Mesenteric fat pad (tissue), 1 donor: ENCODE data around the gene SSMEM1. TPM values are rescaled to one million over a fixed set of nuclear protein-coding genes. Genes with fewer than 3 reads are reported as not detected.
A peak's percentile ranks its signal among the peaks of the same experiment; 100 is the strongest.
"Not testable (repeated sequence)": the region's sequence is repeated elsewhere in the genome, so short reads cannot be mapped to it uniquely, and the experiment has no call there.

Source experiments
- DNase-seq: peaks from one replicate; pipeline ENCODE4 v3.0.0-alpha.2; 2020; ENCODE audit warnings: low spot score
- long read RNA-seq: library from polyadenylated mRNA; unstranded; transcript quantifications from one replicate; pipeline ENCODE4 v2.0.0, GENCODE V29; 2020
- total RNA-seq: library from RNA; stranded (reverse); fragmentation: NEBNext Ultra II Directional; extraction: Animal tissue kit (Norgen Biotek cat#: 25700); gene quantifications from one replicate; pipeline ENCODE4 v1.2.1, GENCODE V29; 2021
- donor health status: DM: yes; HTN: yes; CAD: no.

The SSMEM1 gene, protein sequence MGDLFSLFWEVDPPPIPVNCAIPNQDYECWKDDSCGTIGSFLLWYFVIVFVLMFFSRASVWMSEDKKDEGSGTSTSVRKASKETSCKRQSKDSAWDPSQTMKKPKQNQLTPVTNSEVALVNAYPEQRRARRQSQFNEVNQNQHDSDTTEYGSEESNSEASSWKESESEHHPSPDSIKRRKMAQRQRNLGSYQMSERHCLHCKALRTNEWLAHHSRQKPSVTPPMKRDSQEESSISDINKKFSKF
- 0.39 TPM for total RNA-seq
- long read RNA-seq, partial matches to known transcripts, result 0 of 1 reads
- long read RNA-seq, other reads (novel, unspliced or antisense), result 0 of 1 reads

GRCh38 chr7:130207642-130208041 lies at the start of gene SSMEM1:
TSS of gene SSMEM1 (plus strand) at chr7:130207860. CDS start at chr7:130207911, 51 bp downstream.
- no peak for DNase-seq

GRCh38 chr7:130160023-130160422 lies 47.6 kb upstream of the SSMEM1 start:
- DNase-seq, result no peak

DNA sequence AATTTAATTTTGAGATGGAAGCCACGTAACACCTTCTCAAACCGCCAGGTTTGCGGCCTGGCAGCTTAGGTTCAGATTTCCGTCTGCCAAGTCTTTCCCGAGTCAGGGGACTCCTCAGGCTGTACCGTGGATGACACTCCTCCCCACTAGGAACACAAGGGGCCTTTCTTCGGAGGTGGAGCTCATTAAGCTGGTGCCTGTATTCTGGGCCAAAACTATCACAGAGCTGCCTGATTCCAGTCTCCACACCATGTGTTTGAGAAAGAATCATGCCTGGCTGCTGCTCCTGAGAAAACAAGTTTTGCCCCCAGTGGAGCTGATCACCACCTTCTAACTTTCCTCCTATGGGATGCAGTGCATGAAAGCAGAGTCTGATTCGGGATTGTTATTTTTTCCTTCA lies 47.2 kb upstream of the SSMEM1 start:
- DNase-seq, result peak; percentile 51

DNA sequence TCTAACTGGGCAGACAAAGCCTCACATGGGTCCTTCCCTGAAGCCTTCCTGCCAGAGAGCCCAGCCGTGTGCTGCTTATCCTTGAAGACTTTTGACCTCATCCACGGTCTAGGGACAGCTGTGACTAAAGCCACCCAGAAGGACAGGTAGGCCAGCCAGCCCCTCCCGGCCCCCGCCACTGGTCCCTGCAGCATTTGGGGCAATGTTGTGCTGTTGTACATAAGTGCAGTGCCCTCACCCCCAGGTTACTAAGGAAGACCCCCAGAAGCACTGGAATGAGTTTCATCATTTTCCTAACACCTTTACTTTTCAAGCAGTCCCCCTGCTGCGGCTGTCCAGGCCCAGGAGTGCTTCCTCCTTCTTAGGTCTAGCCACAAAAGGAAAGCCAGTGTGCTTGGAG lies 45.5 kb upstream of the SSMEM1 start:
- DNase-seq, result peak; percentile 62

- no peak for DNase-seq
These were observed 33.3 kb upstream of the SSMEM1 start for GRCh38 chr7:130174237-130174959.

- DNase-seq, result no peak
These were observed 29.4 kb upstream of the SSMEM1 start for GRCh38 chr7:130178251-130178650.

GRCh38 chr7:130179631-130180030 lies 28.0 kb upstream of the SSMEM1 start:
- no peak for DNase-seq

DNA sequence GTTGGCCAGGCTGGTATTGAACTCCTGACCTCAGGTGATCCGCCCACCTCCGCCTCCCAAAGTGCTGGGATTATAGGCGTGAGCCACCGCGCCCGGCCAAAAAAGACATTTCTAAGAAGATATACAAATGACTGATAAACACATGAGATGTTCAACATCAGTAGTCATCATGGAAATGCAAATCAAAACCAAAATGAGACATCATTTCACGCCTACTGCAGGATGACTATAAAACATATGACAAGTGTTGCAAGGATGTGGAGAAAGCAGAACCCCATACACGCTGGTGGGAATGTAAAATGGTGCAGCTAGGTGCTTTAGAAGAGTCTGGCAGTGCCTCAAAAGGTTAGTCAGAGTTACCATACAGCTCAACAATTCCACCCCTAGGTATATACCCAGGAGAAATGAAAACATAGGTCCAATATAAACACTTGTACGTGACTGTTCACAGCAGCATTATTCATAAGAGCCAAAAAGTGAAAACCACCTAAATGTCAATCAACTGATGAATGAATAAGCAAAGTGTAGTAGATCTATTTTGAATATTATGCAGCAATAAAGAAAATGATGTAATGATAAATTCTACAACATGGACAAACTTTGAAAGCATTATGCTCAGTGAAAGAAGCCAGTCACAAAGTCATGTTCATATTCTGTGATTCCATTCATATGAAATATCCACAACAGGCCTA lies 26.9 kb upstream of the SSMEM1 start:
- no peak for DNase-seq

GRCh38 chr7:130181263-130181605 lies 26.4 kb upstream of the SSMEM1 start:
- DNase-seq, result no peak

DNA sequence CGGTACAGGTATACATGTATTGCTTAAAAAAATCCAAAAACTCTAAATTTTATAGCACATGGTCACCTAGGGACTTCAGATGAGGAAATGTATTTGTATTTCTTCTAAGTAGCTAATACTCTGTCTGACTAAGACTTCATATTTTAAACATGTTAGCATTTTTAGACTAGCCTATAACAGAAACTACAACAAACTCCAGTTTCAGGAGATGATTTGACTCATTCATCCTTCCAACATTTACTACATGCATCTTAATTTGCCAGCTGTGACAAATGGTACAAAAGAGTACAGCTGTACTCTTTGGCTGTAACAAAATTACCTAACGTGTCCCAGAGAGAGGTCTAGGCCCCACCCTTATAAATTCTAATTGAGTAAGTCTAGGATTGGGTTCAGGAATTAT lies 24.7 kb upstream of the SSMEM1 start:
- DNase-seq, result no peak

DNA sequence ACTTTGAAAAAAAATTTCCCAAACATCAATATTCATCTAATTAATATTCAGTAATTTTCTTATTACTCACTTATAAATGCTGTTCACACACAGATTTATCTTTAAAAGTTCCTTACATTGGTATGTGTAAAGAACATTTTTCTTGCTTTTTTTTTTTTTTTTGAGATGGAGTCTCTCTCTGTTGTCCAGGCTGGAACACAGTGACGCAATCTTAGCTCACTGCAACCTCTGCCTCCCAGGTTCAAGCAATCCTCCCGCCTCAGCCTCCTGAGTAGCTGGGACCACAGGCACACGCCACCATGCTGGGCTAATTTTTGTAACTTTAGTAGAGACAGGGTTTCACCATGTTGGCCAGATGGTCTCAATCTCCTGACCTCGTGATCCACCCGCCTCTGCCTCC lies 23.3 kb upstream of the SSMEM1 start:
- DNase-seq, result not testable (repeated sequence)

DNA sequence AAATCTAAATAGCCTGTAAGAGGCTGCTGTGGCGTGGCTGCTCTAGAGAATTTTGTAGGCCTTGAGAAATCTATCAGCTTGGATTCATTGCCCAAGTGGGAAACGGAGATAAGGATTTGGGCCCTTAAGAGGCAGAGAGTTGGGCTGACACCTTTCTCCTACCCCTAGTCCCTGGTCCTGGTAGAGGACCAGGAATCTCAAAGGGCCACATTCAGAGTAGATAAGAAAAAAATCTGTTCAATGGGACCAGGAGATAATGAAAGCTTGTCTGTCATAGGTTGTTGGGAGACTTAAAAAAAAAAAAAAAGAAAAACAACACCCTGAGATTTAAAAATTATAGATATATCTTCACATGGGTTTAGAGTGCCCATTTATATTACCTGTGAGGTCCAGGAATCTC lies 20.3 kb upstream of the SSMEM1 start:
- no peak for DNase-seq

- no peak for DNase-seq
These were observed 18.3 kb upstream of the SSMEM1 start for GRCh38 chr7:130189343-130189742.

GRCh38 chr7:130191791-130192190 lies 15.9 kb upstream of the SSMEM1 start:
- no peak for DNase-seq

- DNase-seq, result no peak
These were observed 12.3 kb upstream of the SSMEM1 start for GRCh38 chr7:130195396-130195795.

DNA sequence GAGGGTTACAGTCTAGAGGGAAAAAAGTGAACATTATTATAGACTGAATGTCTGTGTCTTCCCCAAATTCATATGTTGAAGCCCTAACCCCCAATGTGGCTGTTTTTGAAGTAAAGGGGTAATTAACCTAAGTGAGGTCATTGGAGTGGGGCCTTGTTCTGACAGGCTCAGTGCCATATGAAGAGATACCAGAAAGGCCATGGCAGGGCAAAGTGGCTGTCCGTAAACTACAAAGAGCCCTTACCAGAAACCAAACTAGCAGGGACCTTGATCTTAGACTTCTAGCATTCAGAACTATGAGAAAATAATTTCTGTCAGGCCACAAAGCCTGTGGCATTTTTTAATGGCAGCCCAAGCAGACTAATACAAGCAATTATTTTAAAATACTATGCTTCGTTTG lies 11.2 kb upstream of the SSMEM1 start:
- no peak for DNase-seq

DNA sequence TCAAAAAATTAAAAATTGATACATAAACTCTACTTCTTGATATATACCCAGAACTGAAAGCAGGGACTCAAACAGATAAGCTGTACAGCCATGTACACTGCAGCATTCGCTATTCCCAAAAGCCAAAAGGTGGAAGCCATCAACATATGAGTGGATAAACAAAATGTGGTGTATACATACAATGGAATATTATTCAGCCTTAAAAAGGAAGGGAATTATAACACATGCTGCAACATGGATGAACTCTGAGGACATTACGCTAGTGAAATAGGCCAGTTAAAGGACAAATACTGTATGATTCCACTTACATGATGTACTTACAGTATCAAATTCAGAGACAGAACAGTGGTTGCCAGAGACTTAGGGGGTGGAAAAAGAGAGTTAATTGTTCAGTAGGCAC lies 10.6 kb upstream of the SSMEM1 start:
- DNase-seq, result no peak

- DNase-seq, result no peak
These were observed 5.9 kb upstream of the SSMEM1 start for GRCh38 chr7:130201796-130202195.

DNA sequence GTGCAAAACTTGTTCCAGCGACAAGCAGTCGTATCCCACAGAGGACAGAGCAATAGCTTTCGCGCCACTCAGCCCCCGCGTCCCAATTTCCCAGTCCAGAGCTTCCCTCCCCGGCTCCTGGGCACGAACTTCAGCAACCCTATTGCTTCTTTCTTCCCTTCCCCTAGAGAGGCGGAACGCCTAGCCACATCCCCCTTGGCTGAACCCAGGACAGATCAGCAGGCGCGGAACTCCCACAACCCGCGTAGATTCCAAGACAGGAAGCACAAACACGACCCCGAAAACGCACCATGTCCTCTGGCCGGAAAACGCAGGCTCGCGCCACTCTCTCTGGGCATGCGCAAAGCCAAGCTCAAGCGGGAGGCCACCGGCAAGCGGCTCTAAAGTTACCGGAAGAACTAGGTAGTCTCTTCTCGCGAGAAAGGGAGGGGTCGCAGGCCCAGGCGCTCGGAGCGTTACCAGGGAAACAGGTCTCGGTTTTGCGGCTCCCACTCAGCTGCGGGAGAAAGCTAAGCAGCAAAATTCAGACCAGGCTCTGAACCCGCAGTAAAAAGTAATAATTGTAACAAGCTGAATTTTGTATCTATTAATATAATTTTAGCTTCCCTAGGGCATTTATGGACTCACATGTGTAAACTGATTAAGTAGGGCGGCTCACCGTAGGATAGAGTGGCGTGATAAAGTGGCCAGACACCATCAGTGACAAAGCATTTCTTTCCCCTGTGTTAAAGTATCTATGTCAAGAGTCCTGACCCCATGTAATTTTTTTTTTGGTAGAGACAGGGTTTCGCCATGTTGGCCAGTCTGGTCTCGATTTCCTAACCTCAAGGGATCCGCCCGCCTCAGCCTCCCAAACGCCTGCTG lies 2.3 kb upstream of the SSMEM1 start, which contains the start of gene TMEM209:
TMEM209 (minus strand) TSS at position 323 of the 864 bp plus-strand sequence; CDS start at position 292, 31 bp downstream.
- peak; percentile 98 for DNase-seq

- no peak for DNase-seq
These were observed 627 bp upstream of the SSMEM1 start for GRCh38 chr7:130207033-130207432.

DNA sequence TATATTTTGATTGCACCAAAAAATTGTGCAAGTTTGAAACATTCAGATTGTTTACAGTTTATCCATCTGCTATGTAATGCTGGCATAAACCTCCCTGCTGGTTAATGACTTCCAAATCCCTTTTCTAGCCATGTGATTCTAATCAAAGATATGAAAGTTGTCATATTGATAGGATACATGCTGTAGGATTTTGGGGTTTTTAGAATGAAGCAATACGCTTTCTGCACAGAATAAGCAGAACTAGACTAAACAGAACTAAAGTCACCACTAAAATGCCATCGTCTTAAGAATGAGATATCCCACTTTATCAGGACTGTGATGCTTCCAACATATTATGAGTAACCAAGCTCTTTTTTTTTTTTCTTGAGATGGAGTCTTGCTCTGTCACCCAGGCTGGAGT lies 856 bp downstream of the SSMEM1 start:
- no peak for DNase-seq
